A172 (cell line): ENCODE data around the gene EEFSEC. TPM values are rescaled to one million over a fixed set of nuclear protein-coding genes. Genes with fewer than 3 reads are reported as not detected.

Source experiments
- DNase-seq: peaks from one replicate; pipeline ENCODE4 v3.0.0-alpha.2; 2015; ENCODE audit warnings: low spot score
- total RNA-seq: library from RNA; depleted of rRNA; stranded (reverse); fragments of >200 nt; shearing (Covaris generic); gene quantifications from 2 replicates; pipeline ENCODE4 v1.2.3, GENCODE V29; 2014

EEFSEC gene
- total RNA-seq, 1 experiment from 2014 or later = 3.5 TPM

GRCh38 chr3:128392818-128393544 is 239.7 kb downstream of the EEFSEC start:
- DNase-seq = no peak

GRCh38 chr3:128394033-128394432 is 240.8 kb downstream of the EEFSEC start:
- DNase-seq = no peak

- DNase-seq = no peak
Measured at GRCh38 chr3:128395046-128395445, 241.8 kb downstream of the EEFSEC start.

GRCh38 chr3:128395500-128396162 is 242.3 kb downstream of the EEFSEC start:
- DNase-seq = no peak

- no peak for DNase-seq
Measured at GRCh38 chr3:128397484-128397883, 244.2 kb downstream of the EEFSEC start.

GRCh38 chr3:128398586-128398985 is 245.3 kb downstream of the EEFSEC start:
- DNase-seq = no peak

- no peak for DNase-seq
Measured at GRCh38 chr3:128399221-128399915, 246.1 kb downstream of the EEFSEC start.

GRCh38 chr3:128400671-128401070 is 247.4 kb downstream of the EEFSEC start:
- DNase-seq = no peak

GRCh38 chr3:128402319-128402718 is 249.0 kb downstream of the EEFSEC start:
- DNase-seq = no peak

GRCh38 chr3:128402998-128403397 is 249.7 kb downstream of the EEFSEC start:
- DNase-seq = no peak

GRCh38 chr3:128404276-128405068 is 251.2 kb downstream of the EEFSEC start:
- DNase-seq = no peak

GRCh38 chr3:128405554-128406277 is 252.4 kb downstream of the EEFSEC start:
- DNase-seq = no peak

GRCh38 chr3:128407247-128407646 is 254.0 kb downstream of the EEFSEC start:
- no peak for DNase-seq

GRCh38 chr3:128408012-128408692 is 254.9 kb downstream of the EEFSEC start:
- no peak for DNase-seq

- DNase-seq = no peak
Measured at GRCh38 chr3:128408693-128409623, 255.7 kb downstream of the EEFSEC start.

GRCh38 chr3:128409624-128410581 is 256.6 kb downstream of the EEFSEC start:
- DNase-seq = no peak

- DNase-seq = no peak
Measured at GRCh38 chr3:128410669-128411573, 257.6 kb downstream of the EEFSEC start.
